NT2/D1 (cell line): ENCODE results near the gene DMRT1.
"Not testable (repeated sequence)": the region's sequence is repeated elsewhere in the genome, so short reads cannot be mapped to it uniquely, and the experiment has no call there.

ENCODE experiments used
- DNase-seq: peaks from one replicate; pipeline ENCODE4 v3.0.0-alpha.2; 2011; ENCODE audit warnings: low read depth, low spot score
- H3K27me3 ChIP-seq: 2 replicates; pipeline ENCODE4 v1.6.0; 2011; ENCODE audit warnings: mild to moderate bottlenecking; ENCODE audit not compliant: insufficient read length, insufficient read depth
- H3K36me3 ChIP-seq: 2 replicates; pipeline ENCODE4 v1.6.1; 2011; ENCODE audit warnings: mild to moderate bottlenecking, low read length, mixed read lengths; ENCODE audit not compliant: insufficient read depth, insufficient read length
- H3K4me1 ChIP-seq: 2 replicates; pipeline ENCODE4 v1.5.1; 2011; ENCODE audit not compliant: insufficient read depth, insufficient read length
- H3K4me3 ChIP-seq: 2 replicates; pipeline ENCODE4 v1.5.1; 2011; ENCODE audit warnings: low read depth; ENCODE audit not compliant: insufficient read length
- H3K9ac ChIP-seq: 2 replicates; pipeline ENCODE4 v1.6.0; 2011; ENCODE audit warnings: low read depth; ENCODE audit not compliant: insufficient read length
- H3K9me3 ChIP-seq: 2 replicates; pipeline ENCODE4 v1.5.1; 2011; ENCODE audit warnings: mild to moderate bottlenecking, low read length; ENCODE audit not compliant: insufficient read depth
- SUZ12 ChIP-seq: IDR thresholded peaks from 2 replicates; pipeline ENCODE4 v1.6.1; 2011; ENCODE audit not compliant: insufficient read length, insufficient read depth; ENCODE audit errors: extremely low read depth
- YY1 ChIP-seq: IDR thresholded peaks from 2 replicates; pipeline ENCODE4 v1.6.1; 2011; ENCODE audit not compliant: insufficient read length, insufficient read depth
- ZNF274 ChIP-seq: IDR thresholded peaks from 2 replicates; pipeline ENCODE4 v1.6.1; 2011; ENCODE audit warnings: mild to moderate bottlenecking, low read depth, low read length

Gene DMRT1

GRCh38 chr9:842635-843426, 1.3 kb downstream of the DMRT1 start:
- H3K9me3 ChIP-seq, result no peaks in the 10 kb centered on the region; the same call in 1 of the 2 replicates
- H3K27me3 ChIP-seq, result peaks cover 89% of the 10 kb centered on the region
- no peaks in the 10 kb centered on the region for H3K36me3 ChIP-seq
- peak overlapping the region; percentile 50 for H3K9ac ChIP-seq
- peak overlapping the region; percentile 40 for H3K4me3 ChIP-seq
- peaks cover 15% of the 10 kb centered on the region for H3K4me1 ChIP-seq
- TF ChIP-seq YY1 (no peak), SUZ12 (peak; percentile 67)
- DNase-seq, result no peak

GRCh38 chr9:843427-843785, 1.9 kb downstream of the DMRT1 start:
- Histone ChIP-seq H3K4me3 (no peak overlapping the region), H3K9ac (no peak overlapping the region), H3K27me3 (peaks cover 84% of the 10 kb centered on the region), H3K9me3 (no peaks in the 10 kb centered on the region; the same call in 1 of the 2 replicates), H3K4me1 (peaks cover 15% of the 10 kb centered on the region), H3K36me3 (no peaks in the 10 kb centered on the region)
- no peak for TF ChIP-seq ZNF274
- no peak for TF ChIP-seq SUZ12
- TF ChIP-seq YY1, result no peak
- DNase-seq, result no peak

GRCh38 chr9:846852-847251, 5.4 kb downstream of the DMRT1 start:
- DNase-seq, result no peak
- TF ChIP-seq SUZ12 (no peak), YY1 (no peak), ZNF274 (no peak)
- H3K4me3 ChIP-seq, result no peak overlapping the region
- no peak overlapping the region for H3K9ac ChIP-seq
- H3K9me3 ChIP-seq, result no peaks in the 10 kb centered on the region
- H3K4me1 ChIP-seq, result peaks cover 9% of the 10 kb centered on the region
- H3K36me3 ChIP-seq, result no peaks in the 10 kb centered on the region
- H3K27me3 ChIP-seq, result peaks cover 49% of the 10 kb centered on the region

- no peak for DNase-seq
- Histone ChIP-seq H3K9me3 (no peaks in the 10 kb centered on the region), H3K36me3 (no peaks in the 10 kb centered on the region), H3K27me3 (peaks cover 43% of the 10 kb centered on the region), H3K4me3 (no peak overlapping the region), H3K9ac (no peak overlapping the region), H3K4me1 (peaks cover 9% of the 10 kb centered on the region)
- TF ChIP-seq SUZ12 (no peak), YY1 (no peak), ZNF274 (no peak)
Observed at GRCh38 chr9:847505-847904, 6.0 kb downstream of the DMRT1 start.

- Histone ChIP-seq H3K4me3 (no peak overlapping the region), H3K27me3 (peaks cover 24% of the 10 kb centered on the region), H3K4me1 (peaks cover 9% of the 10 kb centered on the region), H3K9ac (no peak overlapping the region), H3K36me3 (no peaks in the 10 kb centered on the region), H3K9me3 (no peaks in the 10 kb centered on the region)
- no peak for TF ChIP-seq SUZ12
- TF ChIP-seq ZNF274, result no peak
- no peak for TF ChIP-seq YY1
- no peak for DNase-seq
Observed at GRCh38 chr9:849431-849830, 7.9 kb downstream of the DMRT1 start.

GRCh38 chr9:852539-852938, 11.0 kb downstream of the DMRT1 start:
- no peak for TF ChIP-seq YY1
- TF ChIP-seq SUZ12, result no peak
- no peak overlapping the region for H3K9ac ChIP-seq
- H3K4me3 ChIP-seq, result no peak overlapping the region
- DNase-seq, result no peak
- H3K9me3 ChIP-seq, result no peaks in the 10 kb centered on the region
- H3K36me3 ChIP-seq, result no peaks in the 10 kb centered on the region
- H3K4me1 ChIP-seq, result peaks cover 3% of the 10 kb centered on the region
- H3K27me3 ChIP-seq, result peaks cover 4% of the 10 kb centered on the region

GRCh38 chr9:859251-859650, 17.8 kb downstream of the DMRT1 start:
- Histone ChIP-seq H3K36me3 (no peaks in the 10 kb centered on the region), H3K4me3 (no peak overlapping the region), H3K9me3 (peaks cover 5% of the 10 kb centered on the region; the same call in 1 of the 2 replicates), H3K9ac (no peak overlapping the region), H3K27me3 (no peaks in the 10 kb centered on the region), H3K4me1 (no peaks in the 10 kb centered on the region)
- TF ChIP-seq ZNF274 (no peak), YY1 (no peak), SUZ12 (no peak)
- DNase-seq, result no peak

GRCh38 chr9:860706-861105, 19.2 kb downstream of the DMRT1 start:
- Histone ChIP-seq H3K27me3 (no peaks in the 10 kb centered on the region), H3K9ac (no peak overlapping the region), H3K4me1 (no peaks in the 10 kb centered on the region), H3K36me3 (no peaks in the 10 kb centered on the region), H3K4me3 (no peak overlapping the region), H3K9me3 (peaks cover 5% of the 10 kb centered on the region; the same call in 1 of the 2 replicates)
- no peak for DNase-seq
- no peak for TF ChIP-seq YY1
- no peak for TF ChIP-seq SUZ12
- no peak for TF ChIP-seq ZNF274

- not testable (repeated sequence) for H3K4me1 ChIP-seq, H3K9me3 ChIP-seq, H3K27me3 ChIP-seq, DNase-seq, H3K36me3 ChIP-seq, H3K4me3 ChIP-seq, H3K9ac ChIP-seq
Observed at GRCh38 chr9:861525-861924, 20.0 kb downstream of the DMRT1 start.
